Dedifferentiated amniotic fluid mesenchymal stem cell (primary cell): ENCODE data around the gene CS.
"Not testable (repeated sequence)": the region's sequence is repeated elsewhere in the genome, so short reads cannot be mapped to it uniquely, and the experiment has no call there.

Experiments
- DNase-seq: peaks from one replicate; pipeline ENCODE4 v3.0.0-alpha.2; 2016; ENCODE audit errors: extremely low spot score

CS gene

DNA sequence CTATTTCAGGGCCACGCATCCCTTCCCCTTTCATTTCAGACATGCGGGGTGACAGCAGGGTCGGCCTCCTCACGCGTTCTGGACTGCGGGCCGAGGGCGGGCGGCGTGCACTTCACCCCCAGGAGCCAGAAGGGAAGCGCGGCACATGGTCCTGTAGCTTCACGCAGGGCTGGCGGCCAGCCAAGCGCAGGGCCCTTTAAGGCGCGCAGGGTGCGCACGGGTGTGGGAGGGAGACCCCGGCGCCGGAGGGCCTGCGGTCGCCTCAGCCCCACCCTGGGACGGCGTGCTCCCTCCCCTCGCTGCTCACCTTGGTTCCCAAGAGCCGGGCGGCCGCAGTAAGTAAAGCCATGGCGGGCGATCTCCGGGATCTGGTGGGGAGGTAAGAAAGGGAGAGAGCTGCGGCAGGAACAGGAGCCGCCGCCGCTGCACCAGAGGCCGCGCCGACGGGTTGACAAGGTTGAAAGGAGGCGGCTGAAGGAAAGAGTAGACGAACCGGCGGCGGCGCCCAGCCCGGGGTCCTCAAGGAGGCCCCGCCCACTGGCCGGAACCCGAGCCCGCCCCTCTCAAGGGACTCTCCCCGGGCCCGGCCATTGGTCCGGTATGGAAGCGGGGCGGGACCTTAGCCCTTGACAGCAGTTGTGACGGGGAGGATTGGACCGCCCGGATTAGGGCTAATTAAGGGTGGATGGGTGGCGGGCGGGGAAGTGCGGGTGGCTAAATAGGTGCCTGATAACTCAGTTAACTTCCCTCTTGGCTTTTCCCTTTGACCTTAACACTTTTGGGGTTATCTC lies at the start of gene CS:
Gene CS (minus strand): TSS at position 478 of the 791 bp plus-strand sequence. CDS start 129 bp downstream, at position 349.
- peak; percentile 96 for DNase-seq

GRCh38 chr12:56348776-56349175 lies 48.6 kb upstream of the CS start:
- DNase-seq, result peak; percentile 2

DNA sequence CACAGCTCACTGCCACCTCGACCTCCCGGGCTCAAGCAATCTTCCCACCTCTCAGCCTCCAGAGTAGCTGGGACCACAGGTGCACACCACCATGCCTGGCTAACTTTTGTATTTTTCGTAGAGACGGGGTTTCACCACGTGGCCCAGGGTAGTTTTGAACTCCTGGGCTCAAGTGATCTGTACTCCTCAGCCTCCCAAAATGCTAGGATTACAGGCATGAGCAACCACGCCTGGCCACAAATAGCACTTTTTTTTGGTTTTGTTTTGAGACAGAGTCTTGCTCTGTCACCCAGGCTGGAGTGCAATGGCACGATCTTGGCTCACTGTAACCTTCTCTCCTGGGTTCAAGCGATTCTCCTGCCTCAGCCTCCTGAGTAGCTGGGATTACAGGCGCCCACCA lies 47.1 kb upstream of the CS start:
- not testable (repeated sequence) for DNase-seq

DNA sequence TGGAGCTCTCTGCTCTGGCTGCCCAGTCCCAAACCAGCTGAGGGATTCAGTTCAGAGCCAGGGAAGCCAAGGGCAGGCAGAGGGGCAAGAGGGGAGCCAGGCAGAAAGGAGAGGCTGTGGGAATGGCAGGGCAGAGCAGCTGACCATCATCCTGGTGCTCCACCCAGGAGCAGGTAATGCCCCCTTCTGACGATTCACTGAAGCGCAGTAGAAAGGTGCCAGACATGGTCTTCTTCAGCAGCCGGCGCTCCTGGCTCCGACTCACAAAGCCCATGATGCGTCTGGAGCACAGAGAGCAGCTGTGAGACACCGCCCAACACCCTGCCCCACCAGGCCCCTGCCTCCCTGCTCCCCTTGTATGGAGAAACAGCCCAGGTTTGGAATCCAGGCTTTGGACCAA lies 46.5 kb upstream of the CS start:
- no peak for DNase-seq

DNA sequence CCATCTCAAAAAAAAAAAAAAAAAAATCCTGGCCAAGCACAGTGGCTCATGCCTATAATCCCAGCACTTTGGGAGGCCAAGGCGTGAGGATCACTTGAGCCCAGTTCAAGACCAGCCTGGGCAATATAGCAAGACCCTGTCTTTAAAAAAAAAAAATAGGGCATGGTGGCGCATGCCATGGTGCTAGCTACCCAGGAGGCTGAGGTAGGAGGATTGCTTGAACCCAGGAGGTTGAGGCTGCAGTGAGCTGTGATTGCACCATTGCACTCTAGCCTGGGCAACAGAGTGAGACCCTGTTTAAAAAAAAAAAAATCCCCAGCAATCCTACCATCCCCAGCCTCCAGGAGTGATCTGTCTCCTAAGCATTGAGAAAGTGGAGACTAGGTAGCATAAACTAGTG lies 42.2 kb upstream of the CS start:
- not testable (repeated sequence) for DNase-seq

DNA sequence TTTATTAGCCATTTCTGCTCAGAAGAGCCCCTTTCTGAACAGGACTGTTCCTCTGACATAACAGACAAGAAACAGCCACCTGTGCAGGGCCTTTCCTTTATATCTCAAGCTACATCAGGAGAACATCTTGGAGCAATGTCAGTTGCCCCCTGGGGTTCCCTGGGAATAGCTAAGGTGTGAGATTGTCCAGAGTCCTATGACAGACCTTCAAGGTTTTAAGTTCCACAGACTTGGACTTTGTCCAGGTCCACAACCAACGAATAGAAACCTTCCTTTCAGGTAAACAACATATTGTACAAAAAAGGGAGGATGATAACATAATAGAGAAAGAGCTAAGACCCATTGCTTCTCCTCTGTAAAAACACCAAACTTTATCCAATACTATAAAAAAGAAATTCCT lies 41.5 kb upstream of the CS start:
- DNase-seq, result no peak

GRCh38 chr12:56339158-56339422 lies 39.0 kb upstream of the CS start:
- DNase-seq, result no peak

DNA sequence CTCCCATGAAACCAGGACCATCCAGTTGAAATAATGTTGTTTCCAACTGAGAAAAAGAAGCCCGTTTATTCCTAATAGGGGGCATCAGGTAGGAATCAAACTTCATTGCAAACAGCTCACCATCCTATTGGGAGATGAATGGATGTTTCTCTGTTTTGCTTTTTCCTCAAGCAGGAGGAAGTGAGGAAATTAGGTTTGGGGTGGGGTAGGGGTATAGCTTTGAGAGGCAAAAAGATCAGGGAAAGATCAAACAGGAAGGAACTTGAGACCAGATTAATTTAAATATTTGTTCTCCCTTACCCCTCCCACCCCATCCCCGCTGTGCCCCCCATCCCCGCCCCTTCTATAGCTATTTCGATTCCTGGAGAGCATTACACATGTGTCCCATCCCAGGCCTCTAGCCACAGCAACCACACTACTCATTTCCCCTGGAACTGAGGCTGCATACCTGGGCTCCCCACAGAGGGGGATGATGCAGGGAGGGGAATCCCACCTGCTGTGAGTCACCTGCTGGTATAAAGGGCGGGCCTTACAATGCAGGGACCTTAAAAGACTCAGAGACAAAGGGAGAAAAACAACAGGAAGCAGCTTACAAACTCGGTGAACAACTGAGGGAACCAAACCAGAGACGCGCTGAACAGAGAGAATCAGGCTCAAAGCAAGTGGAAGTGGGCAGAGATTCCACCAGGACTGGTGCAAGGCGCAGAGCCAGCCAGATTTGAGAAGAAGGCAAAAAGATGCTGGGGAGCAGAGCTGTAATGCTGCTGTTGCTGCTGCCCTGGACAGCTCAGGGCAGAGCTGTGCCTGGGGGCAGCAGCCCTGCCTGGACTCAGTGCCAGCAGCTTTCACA lies 38.4 kb upstream of the CS start, which contains the start of gene IL23A:
Gene IL23A (plus strand): TSS at position 577 of the 850 bp plus-strand sequence. CDS start 161 bp downstream, at position 738.
- no peak for DNase-seq

GRCh38 chr12:56337753-56338251 lies 37.7 kb upstream of the CS start:
- no peak for DNase-seq

DNA sequence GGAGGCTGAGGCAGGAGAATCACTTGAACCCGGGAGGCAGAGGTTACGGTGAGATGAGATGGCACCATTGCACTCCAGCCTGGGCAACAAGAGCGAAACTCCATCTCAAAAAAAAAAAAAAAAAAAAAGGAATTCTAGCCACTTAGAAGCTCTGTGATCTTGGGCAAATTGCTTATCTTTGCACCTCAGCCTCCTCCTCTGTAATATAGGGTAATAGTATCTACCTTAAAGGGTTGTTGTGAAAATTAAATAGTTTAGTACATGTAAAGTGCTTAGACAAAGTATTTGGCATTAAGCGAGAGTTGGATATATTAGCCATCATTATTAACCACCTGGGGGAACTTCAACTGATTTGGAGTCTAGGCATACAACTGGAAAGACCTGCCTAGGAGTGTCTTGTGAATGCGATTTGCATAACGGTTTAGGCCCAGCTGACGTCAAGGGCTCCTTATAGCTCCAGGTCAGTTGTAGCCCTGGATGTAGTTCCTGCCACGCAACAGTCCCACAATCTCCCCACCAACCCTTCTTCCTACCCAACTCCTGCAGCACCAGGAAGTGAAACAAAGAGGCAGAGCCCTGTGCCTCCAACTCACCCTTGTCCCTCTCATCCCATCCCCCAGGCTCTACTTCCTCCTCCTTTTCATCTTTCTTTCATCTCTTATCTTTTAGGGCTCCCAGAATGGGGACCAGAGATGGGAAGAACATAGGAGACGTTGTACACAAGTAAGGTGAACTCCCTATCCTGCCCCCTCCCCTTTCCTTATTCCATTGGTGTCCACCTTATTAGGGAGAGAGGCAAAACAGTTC lies 36.4 kb upstream of the CS start:
- no peak for DNase-seq

DNA sequence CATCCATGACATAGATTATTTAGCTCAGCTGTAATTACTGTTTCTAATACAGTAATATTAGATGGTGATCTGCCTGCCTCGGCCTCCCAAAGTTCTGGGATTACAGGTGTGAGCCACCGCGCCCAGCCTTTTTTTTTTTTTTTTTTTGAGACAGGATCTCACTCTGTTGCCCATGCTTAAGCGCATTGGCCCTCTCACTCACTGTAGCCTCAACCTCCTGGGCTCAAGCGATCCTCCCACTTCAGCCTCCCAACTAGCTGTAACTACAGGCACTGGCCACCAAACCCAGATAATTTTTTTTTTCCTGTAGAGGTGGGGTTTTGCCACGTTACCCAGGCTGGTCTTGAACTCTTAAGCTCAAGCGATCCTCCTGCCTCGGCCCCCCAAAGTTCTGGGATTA lies 35.4 kb upstream of the CS start:
- not testable (repeated sequence) for DNase-seq

DNA sequence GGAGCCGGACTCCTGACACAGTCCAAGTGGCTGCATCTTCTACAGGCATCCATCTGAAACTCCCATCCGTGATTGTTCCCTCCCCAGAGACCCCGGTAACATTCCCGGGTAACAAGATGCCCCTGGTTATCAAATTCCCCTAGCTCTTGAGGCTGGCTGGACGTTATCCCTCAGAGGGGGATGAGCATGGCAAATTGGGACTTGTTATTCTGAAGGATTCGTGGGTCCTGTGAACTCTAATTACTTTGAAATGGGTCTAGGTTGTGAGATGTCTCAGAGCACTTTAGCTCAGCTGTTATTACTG lies 34.3 kb upstream of the CS start:
- DNase-seq, result no peak

GRCh38 chr12:56333679-56334489 lies 33.8 kb upstream of the CS start, which contains the start of gene PAN2:
TSS of gene PAN2 (minus strand) at chr12:56334000. CDS start at chr12:56333094, 906 bp downstream.
- peak; percentile 92 for DNase-seq

DNA sequence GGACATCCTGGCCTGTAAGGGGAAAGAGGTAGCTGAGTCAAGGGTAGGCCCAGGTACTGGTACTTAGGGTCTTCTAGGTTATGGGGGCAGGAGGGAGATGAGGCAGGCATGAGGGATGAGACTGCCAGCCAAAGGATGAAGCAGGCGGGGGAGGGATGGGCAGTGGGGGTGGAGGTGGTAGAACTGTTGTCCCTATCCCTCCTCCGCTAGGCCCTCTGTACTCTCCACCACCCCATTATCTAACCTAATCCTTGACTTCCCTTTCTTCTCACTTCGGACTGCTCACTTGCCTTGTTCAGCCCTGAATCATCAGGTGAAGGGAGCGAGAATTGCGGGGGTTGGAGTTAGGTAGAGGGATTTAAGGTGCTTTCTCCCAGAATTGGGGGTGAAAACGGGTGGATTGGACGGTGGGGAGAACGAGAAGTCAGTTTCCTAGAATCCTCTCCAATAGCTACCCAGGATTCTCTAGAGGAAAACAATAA lies 33.1 kb upstream of the CS start:
- no peak for DNase-seq

- no peak for DNase-seq
These were observed 32.5 kb upstream of the CS start for GRCh38 chr12:56332512-56333196.

GRCh38 chr12:56330936-56331490 lies 30.9 kb upstream of the CS start:
- DNase-seq, result no peak

DNA sequence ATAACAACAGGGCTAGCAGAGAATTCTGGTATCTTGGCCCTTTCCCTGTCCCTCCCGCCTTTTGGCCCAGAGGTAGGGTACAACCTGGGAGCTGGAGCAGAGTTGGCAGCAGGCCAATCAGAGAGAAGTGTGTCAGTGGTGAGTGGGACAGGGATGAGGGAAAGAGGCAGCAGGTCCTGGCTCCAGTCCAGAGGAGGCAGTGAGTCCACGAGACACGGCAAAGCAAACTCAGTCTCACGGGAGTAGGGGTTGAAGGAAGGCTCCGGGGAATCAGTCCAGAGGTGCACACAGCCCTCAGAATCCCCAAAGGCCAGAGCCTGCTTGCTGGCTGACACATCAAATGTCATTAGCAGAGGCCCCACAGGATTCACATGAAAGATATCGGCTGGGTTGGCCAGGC lies 26.4 kb upstream of the CS start:
- no peak for DNase-seq

GRCh38 chr12:56326126-56326525 lies 26.0 kb upstream of the CS start:
- no peak for DNase-seq

DNA sequence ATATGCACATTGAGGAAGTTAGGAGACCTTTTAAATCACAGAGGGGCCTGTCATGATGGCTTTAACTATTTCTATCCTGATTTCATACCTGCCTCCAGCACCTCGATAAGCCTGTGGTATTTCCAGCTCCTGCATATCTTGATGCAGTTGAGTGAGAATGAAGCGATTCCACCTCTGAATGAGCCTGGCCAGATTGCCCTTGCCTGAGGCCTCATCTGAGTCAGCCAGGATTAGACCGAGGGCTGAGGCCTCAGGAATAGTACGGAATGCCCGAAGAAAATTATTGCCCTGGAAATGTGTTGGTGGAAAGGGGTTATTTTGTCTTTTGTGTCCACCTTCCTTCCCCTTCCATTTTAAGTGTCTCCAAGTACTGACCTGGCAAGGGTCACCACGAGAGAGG lies 24.1 kb upstream of the CS start:
- no peak for DNase-seq

- DNase-seq, result not testable (repeated sequence)
These were observed 21.5 kb upstream of the CS start for GRCh38 chr12:56321610-56322009.
